Breast epithelium (tissue), 4 donors: Measurements from ENCODE around the gene CFAP119. TPM values are rescaled to one million over a fixed set of nuclear protein-coding genes. Genes with fewer than 3 reads are reported as not detected.

Experiments used
- DNase-seq, 2 donors: peaks; one replicate each; pipeline ENCODE4 v3.0.0-alpha.2; 2019; ENCODE audit warnings: low spot score in 2 of 2
- H3K27ac ChIP-seq, 2 donors: fragments of 200-600 bp; sonication (generic) in 1 of 2; one replicate each; pipeline ENCODE4 v1.5.1; 2016 to 2019; ENCODE audit warnings: mild to moderate bottlenecking in 1 of 2
- H3K27me3 ChIP-seq, 2 donors: fragments of 200-600 bp; sonication (generic) in 1 of 2; one replicate each; pipeline versions ENCODE4 v1.5.1 to v1.6.0; 2017 to 2019; ENCODE audit warnings: control low read depth in 1 of 2, mild to moderate bottlenecking in 1 of 2
- H3K36me3 ChIP-seq: fragments of 200-600 bp; one replicate; pipeline ENCODE4 v1.5.1; 2019
- H3K4me1 ChIP-seq, 2 donors: fragments of 200-600 bp; sonication (generic); one replicate each; pipeline ENCODE4 v1.5.1; 2016 to 2019; ENCODE audit warnings: control low read depth in 1 of 2
- H3K4me3 ChIP-seq, 3 donors: fragments of 200-600 bp; sonication (generic); 1 replicate in 2 of 3; 2 replicates in 1 of 3; pipeline ENCODE4 v1.5.1; 2016 to 2019; ENCODE audit warnings: mild to moderate bottlenecking in 3 of 3, moderate library complexity in 2 of 3
- H3K9me3 ChIP-seq, 2 donors: fragments of 200-600 bp; sonication (generic) in 1 of 2; one replicate each; pipeline ENCODE4 v1.5.1; 2016 to 2019; ENCODE audit warnings: control low read depth in 1 of 2
- POLR2A ChIP-seq: fragments of 450-650 bp; IDR thresholded peaks from one replicate; pipeline ENCODE4 v1.6.1; 2016; ENCODE audit warnings: antibody characterized with exemption, mild to moderate bottlenecking, moderate library complexity
- POLR2AphosphoS5 ChIP-seq, 3 donors: sonication (generic); formaldehyde crosslinking; IDR thresholded peaks; one replicate each; pipeline ENCODE4 v1.6.1; 2017; ENCODE audit warnings: antibody characterized with exemption in 3 of 3
- intact Hi-C: fragments of 100-400 bp; cut with DNase I; formaldehyde crosslinking; loops from one replicate; pipeline ENCODE4 v1.15.1; 2023; ENCODE audit warnings: low total_unique reads
- total RNA-seq, 3 donors: library from RNA; depleted of rRNA; stranded (reverse); fragments of >200 nt; gene quantifications; one replicate each; pipeline ENCODE4 v1.1.0, GENCODE V29; 2016
- TF ChIP-seq, protein P1 (sequence below), 3 donors: fragments of 450-650 bp; IDR thresholded peaks; one replicate each; pipeline ENCODE4 v1.5.1; 2016 to 2017; ENCODE audit warnings: antibody characterized with exemption in 3 of 3, mild to moderate bottlenecking in 3 of 3, moderate library complexity in 3 of 3

Gene CFAP119
- total RNA-seq, 3 donors from 2014 or later = 1.4 to 17.1 (median 13.4) TPM

- no peaks in the 10 kb centered on the region for H3K27me3 ChIP-seq
- peaks cover 0 to 6% of the 10 kb centered on the region in 2 donors for H3K4me1 ChIP-seq
- intact Hi-C loops = no loop called here
- no peak overlapping the region for H3K27ac ChIP-seq
- no peak overlapping the region for H3K4me3 ChIP-seq
- H3K36me3 ChIP-seq = peaks cover 11% of the 10 kb centered on the region
- DNase-seq = no peak
- TF ChIP-seq POLR2A (no peak), POLR2AphosphoS5 (IDR thresholded peaks at IDR 0.05) (no peak)
- TF ChIP-seq, protein P1, sequence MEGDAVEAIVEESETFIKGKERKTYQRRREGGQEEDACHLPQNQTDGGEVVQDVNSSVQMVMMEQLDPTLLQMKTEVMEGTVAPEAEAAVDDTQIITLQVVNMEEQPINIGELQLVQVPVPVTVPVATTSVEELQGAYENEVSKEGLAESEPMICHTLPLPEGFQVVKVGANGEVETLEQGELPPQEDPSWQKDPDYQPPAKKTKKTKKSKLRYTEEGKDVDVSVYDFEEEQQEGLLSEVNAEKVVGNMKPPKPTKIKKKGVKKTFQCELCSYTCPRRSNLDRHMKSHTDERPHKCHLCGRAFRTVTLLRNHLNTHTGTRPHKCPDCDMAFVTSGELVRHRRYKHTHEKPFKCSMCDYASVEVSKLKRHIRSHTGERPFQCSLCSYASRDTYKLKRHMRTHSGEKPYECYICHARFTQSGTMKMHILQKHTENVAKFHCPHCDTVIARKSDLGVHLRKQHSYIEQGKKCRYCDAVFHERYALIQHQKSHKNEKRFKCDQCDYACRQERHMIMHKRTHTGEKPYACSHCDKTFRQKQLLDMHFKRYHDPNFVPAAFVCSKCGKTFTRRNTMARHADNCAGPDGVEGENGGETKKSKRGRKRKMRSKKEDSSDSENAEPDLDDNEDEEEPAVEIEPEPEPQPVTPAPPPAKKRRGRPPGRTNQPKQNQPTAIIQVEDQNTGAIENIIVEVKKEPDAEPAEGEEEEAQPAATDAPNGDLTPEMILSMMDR (IDR thresholded peaks at IDR 0.05) = no peak
- no peaks in the 10 kb centered on the region for H3K9me3 ChIP-seq
Observed at GRCh38 chr16:30784215-30784614, 22.4 kb upstream of the CFAP119 start.

GRCh38 chr16:30783280-30784109 lies 21.6 kb upstream of the CFAP119 start:
- peaks cover 11% of the 10 kb centered on the region for H3K36me3 ChIP-seq
- DNase-seq = no peak
- intact Hi-C loops = no loop called here
- TF ChIP-seq, protein P1 (IDR thresholded peaks at IDR 0.05) = no peak
- TF ChIP-seq POLR2A (no peak), POLR2AphosphoS5 (IDR thresholded peaks at IDR 0.05) (no peak)
- no peaks in the 10 kb centered on the region for H3K27me3 ChIP-seq
- H3K4me3 ChIP-seq = no peak overlapping the region
- no peak overlapping the region for H3K27ac ChIP-seq
- H3K4me1 ChIP-seq = peaks cover 0 to 6% of the 10 kb centered on the region in 2 donors
- no peaks in the 10 kb centered on the region for H3K9me3 ChIP-seq

- Histone ChIP-seq H3K4me3 (no peak overlapping the region), H3K36me3 (peaks cover 11% of the 10 kb centered on the region), H3K4me1 (peaks cover 0 to 2% of the 10 kb centered on the region in 2 donors), H3K27ac (no peak overlapping the region), H3K9me3 (no peaks in the 10 kb centered on the region), H3K27me3 (no peaks in the 10 kb centered on the region)
- DNase-seq = no peak
- intact Hi-C loops = no loop called here
- TF ChIP-seq POLR2A (no peak), POLR2AphosphoS5 (IDR thresholded peaks at IDR 0.05) (no peak)
- TF ChIP-seq, protein P1 (IDR thresholded peaks at IDR 0.05) = no peak
Observed at GRCh38 chr16:30782486-30783279, 20.8 kb upstream of the CFAP119 start.

- no peak for DNase-seq
- Histone ChIP-seq H3K4me1 (no peaks in the 10 kb centered on the region), H3K4me3 (no peak overlapping the region), H3K9me3 (no peaks in the 10 kb centered on the region), H3K36me3 (peaks cover 11% of the 10 kb centered on the region), H3K27ac (no peak overlapping the region), H3K27me3 (no peaks in the 10 kb centered on the region)
- intact Hi-C loops = no loop called here
- TF ChIP-seq POLR2AphosphoS5 (IDR thresholded peaks at IDR 0.05) (no peak), POLR2A (no peak)
- TF ChIP-seq, protein P1 (IDR thresholded peaks at IDR 0.05) = no peak
Observed at GRCh38 chr16:30780549-30780948, 18.7 kb upstream of the CFAP119 start.

- H3K27me3 ChIP-seq = no peaks in the 10 kb centered on the region
- peaks cover 11% of the 10 kb centered on the region for H3K36me3 ChIP-seq
- intact Hi-C loops = no loop called here
- H3K4me1 ChIP-seq = no peaks in the 10 kb centered on the region
- no peak for DNase-seq
- TF ChIP-seq, protein P1 (IDR thresholded peaks at IDR 0.05) = no peak
- TF ChIP-seq POLR2AphosphoS5 (IDR thresholded peaks at IDR 0.05) = no peak
- no peak for TF ChIP-seq POLR2A
- H3K4me3 ChIP-seq = no peak overlapping the region
- H3K9me3 ChIP-seq = no peaks in the 10 kb centered on the region
- no peak overlapping the region for H3K27ac ChIP-seq
Observed at GRCh38 chr16:30780021-30780420, 18.2 kb upstream of the CFAP119 start.
